Tibial artery (tissue), 4 donors: ENCODE data around the gene CATSPERE.

Source experiments
- DNase-seq, 2 donors: peaks; one replicate each; pipeline ENCODE4 v3.0.0-alpha.2; 2019
- H3K27ac ChIP-seq, 2 donors: fragments of 200-600 bp; sonication (generic) in 1 of 2; 1 replicate in 1 of 2; 2 replicates in 1 of 2; pipeline ENCODE4 v1.5.1; 2018 to 2019; ENCODE audit warnings: mild to moderate bottlenecking in 1 of 2
- H3K27me3 ChIP-seq, 2 donors: fragments of 200-600 bp; sonication (generic) in 1 of 2; one replicate each; pipeline versions ENCODE4 v1.5.1 to v1.6.0; 2016 to 2019
- H3K36me3 ChIP-seq, 3 donors: fragments of 200-600 bp; sonication (generic) in 2 of 3; one replicate each; pipeline ENCODE4 v1.5.1; 2016 to 2019; ENCODE audit warnings: mild to moderate bottlenecking in 2 of 3
- H3K4me1 ChIP-seq, 4 donors: fragments of 200-600 bp; sonication (generic) in 2 of 4; 1 replicate in 3 of 4; 2 replicates in 1 of 4; pipeline ENCODE4 v1.5.1; 2016 to 2019
- H3K4me3 ChIP-seq, 2 donors: fragments of 200-600 bp; sonication (generic) in 1 of 2; 1 replicate in 1 of 2; 2 replicates in 1 of 2; pipeline ENCODE4 v1.5.1; 2018 to 2019; ENCODE audit warnings: mild to moderate bottlenecking in 2 of 2
- H3K9me3 ChIP-seq, 3 donors: fragments of 200-600 bp; sonication (generic) in 1 of 3; one replicate each; pipeline ENCODE4 v1.5.1; 2016 to 2019
- intact Hi-C: fragments of 100-400 bp; cut with DNase I; formaldehyde crosslinking; loops from one replicate; pipeline ENCODE4 v1.15.0; 2023; ENCODE audit warnings: low total_unique reads
- TF ChIP-seq, protein P1 (sequence below), 2 experiments: fragments of 200-600 bp in 1 of 2; fragments of 450-650 bp in 1 of 2; IDR thresholded peaks; one replicate each; pipeline ENCODE4 v1.5.1; 2017 to 2019; ENCODE audit warnings: antibody characterized with exemption in 2 of 2, mild to moderate bottlenecking in 1 of 2, moderate library complexity in 1 of 2

Gene CATSPERE

DNA sequence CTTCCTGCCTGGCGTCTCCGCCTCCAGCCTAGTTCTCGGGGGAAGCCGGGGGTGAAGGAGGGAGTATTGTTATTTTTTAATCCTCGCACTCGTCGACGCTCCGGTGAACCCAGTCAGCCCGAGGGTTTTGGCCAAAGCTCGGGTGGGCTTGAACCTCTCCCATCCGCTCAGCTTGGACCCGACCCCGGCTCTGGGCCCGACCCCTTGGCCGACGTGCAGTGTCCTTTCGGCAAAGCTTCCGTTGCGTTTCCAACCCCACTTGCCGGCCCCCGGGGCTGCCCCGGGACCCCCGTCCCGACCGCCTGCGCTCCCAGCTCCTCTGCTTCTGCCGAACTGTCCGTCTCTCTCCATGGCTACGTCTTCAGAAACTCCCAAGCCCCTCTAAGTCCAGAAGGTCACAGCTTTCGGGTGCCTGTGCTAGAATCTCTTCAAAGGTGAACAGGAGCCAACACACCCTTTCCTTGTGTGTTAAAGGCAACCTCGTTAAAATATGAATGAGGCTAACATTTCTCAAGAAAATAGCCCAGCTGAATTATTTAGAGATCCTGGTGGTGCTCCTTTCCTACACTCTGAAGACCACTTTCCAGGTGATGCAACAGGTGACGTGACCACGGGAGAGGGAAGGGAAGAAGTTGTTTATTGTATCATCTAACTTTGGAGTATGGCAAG, 192.5 kb downstream of the CATSPERE start:
- Histone ChIP-seq H3K4me1 (peaks cover 0 to 47% (median 30%) of the 10 kb centered on the region in 4 donors), H3K27me3 (no peaks in the 10 kb centered on the region), H3K27ac (peak overlapping the region; percentile 89 to 93), H3K4me3 (peak overlapping the region; percentile 81 to 85), H3K36me3 (no peaks in the 10 kb centered on the region), H3K9me3 (no peaks in the 10 kb centered on the region)
- TF ChIP-seq, protein P1, sequence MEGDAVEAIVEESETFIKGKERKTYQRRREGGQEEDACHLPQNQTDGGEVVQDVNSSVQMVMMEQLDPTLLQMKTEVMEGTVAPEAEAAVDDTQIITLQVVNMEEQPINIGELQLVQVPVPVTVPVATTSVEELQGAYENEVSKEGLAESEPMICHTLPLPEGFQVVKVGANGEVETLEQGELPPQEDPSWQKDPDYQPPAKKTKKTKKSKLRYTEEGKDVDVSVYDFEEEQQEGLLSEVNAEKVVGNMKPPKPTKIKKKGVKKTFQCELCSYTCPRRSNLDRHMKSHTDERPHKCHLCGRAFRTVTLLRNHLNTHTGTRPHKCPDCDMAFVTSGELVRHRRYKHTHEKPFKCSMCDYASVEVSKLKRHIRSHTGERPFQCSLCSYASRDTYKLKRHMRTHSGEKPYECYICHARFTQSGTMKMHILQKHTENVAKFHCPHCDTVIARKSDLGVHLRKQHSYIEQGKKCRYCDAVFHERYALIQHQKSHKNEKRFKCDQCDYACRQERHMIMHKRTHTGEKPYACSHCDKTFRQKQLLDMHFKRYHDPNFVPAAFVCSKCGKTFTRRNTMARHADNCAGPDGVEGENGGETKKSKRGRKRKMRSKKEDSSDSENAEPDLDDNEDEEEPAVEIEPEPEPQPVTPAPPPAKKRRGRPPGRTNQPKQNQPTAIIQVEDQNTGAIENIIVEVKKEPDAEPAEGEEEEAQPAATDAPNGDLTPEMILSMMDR (IDR thresholded peaks at IDR 0.05) = no peak
- DNase-seq = peak in 1 of 2 donors; percentile 70
- intact Hi-C loops = loop anchor here (2.0 to 10.0 kb wide), 3 partner anchors 201 to 317 kb away; partner anchors contain the start of genes ADSS2 and HNRNPU

DNA sequence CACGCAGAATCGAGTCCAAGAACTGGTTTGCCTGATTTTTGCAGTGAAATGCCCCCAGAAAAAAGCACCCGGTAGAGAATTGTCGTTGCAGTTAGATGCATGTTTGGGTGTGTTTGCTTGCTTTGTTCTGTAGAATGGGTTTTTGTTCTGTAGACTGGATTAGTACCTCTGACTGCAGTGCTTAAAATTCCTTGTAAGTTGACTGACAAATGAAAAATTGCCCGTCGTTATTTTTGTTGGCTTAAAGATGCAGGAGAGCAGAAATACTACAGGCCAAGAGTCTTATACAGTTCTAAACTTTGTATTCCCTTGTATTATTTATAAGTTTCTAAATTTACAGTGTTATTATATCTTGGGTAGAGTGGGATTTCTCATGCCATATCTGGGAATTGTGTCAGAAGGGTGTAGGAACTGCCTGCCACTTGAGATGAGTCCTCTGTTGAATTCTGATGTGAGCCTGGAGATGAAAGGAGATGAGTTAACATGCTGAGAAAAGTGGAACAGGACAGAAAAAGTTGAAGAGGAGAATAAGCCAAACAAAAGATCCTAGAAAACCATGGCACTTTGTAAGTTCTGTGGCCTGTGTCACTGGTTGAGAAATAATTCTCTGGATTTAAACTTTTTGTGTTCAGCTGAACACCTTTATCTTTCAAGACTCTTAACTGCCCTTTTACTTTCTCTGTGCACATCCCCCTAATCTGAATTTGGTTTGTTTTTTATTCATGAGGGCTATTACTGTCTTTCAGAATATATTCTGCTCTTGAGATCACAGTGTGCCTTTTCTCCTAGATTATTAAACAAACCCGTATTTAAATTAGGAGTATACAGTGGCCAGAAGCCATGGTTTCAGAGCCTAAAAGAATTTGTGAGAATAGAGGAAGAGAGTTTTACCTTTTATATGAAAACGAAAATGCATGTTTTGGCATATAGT, 193.3 kb downstream of the CATSPERE start:
- DNase-seq = no peak
- H3K27ac ChIP-seq = peak overlapping the region; percentile 89 to 93
- no peaks in the 10 kb centered on the region for H3K36me3 ChIP-seq
- H3K27me3 ChIP-seq = no peaks in the 10 kb centered on the region
- intact Hi-C loops = loop anchor here (5.0 to 10.0 kb wide), 2 partner anchors 202 to 210 kb away; partner anchors contain the start of genes ADSS2 and HNRNPU
- H3K9me3 ChIP-seq = no peaks in the 10 kb centered on the region
- peak overlapping the region; percentile 81 to 85 for H3K4me3 ChIP-seq
- TF ChIP-seq, protein P1 (IDR thresholded peaks at IDR 0.05) = no peak
- peaks cover 0 to 55% (median 35%) of the 10 kb centered on the region in 4 donors for H3K4me1 ChIP-seq

DNA sequence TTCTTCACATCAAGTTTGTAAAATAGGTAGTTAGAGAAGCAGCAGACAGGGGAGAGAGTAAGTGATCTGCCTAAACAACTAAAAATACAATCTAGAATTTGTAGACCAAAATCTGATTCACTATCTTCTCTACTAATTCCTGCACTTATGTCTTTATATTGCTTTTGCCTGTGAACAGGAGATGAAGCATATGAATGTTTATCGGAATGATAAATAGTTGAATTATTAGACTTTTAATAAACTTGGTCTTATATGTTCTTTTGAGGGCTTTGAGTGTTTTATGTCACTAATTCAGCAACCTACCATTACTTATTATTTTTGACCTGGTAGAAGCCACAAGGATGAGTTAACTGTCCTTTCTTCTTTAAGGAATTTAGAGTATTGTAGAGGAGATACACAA, 194.1 kb downstream of the CATSPERE start:
- no peaks in the 10 kb centered on the region for H3K9me3 ChIP-seq
- H3K27ac ChIP-seq = peak overlapping the region; percentile 89 to 93
- intact Hi-C loops = loop anchor here (10.0 kb wide), 1 partner anchor 210 kb away; the partner anchor contains the start of gene HNRNPU
- peaks cover 0 to 63% (median 41%) of the 10 kb centered on the region in 4 donors for H3K4me1 ChIP-seq
- H3K36me3 ChIP-seq = no peaks in the 10 kb centered on the region
- no peaks in the 10 kb centered on the region for H3K27me3 ChIP-seq
- no peak for DNase-seq
- TF ChIP-seq, protein P1 (IDR thresholded peaks at IDR 0.05) = no peak
- peak overlapping the region in 1 of 2 donors; percentile 81 for H3K4me3 ChIP-seq

DNA sequence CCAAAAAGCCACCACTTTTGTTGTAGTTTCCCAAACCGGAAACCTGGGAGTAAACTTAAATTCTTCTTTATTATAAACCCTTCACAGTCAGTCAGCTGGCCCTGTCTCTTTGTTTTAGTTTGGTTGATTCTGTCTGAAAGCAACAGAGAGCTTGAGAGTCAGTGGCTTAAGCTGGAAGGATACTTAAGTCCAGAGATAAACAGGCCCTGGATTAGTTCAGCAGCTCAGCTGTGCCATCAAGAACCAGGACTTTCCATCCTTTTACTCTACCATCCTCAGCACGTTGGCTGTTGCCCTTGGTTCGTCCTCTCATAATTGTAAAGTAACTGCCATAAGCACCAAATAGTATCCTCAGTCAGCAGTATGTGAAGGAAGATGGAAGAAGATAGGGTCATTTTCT, 196.3 kb downstream of the CATSPERE start:
- no peak for DNase-seq
- Histone ChIP-seq H3K9me3 (no peaks in the 10 kb centered on the region), H3K4me1 (peaks cover 0 to 72% (median 42%) of the 10 kb centered on the region in 4 donors), H3K4me3 (no peak overlapping the region), H3K27me3 (no peaks in the 10 kb centered on the region), H3K27ac (peak overlapping the region; percentile 23 to 43), H3K36me3 (no peaks in the 10 kb centered on the region)
- intact Hi-C loops = loop anchor here (10.0 kb wide), 1 partner anchor 207 kb away; the partner anchor contains the start of gene HNRNPU
- TF ChIP-seq, protein P1 (IDR thresholded peaks at IDR 0.05) = no peak

DNA sequence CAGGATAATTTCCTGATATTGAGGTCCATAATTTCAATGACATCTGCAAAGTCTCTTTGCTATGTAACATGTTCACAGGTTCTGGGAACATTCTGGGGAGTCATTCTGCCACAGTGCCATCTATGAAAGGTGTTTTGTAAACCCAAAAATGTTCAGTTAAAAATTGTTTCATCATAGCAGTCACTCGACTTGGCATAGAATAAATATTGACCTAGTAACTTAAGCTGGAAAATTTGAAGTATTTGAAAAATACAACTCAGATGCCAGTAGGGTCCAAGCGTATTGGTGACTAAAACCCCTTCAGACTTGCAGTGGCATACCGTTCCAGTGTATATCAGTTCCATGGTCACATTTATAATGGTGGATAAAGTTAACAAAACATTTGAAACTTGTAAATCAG, 198.6 kb downstream of the CATSPERE start:
- intact Hi-C loops = loop anchor here (10.0 kb wide), 1 partner anchor 205 kb away; the partner anchor contains the start of gene HNRNPU

More for the DNA sequence above, 198.6 kb downstream of the CATSPERE start:
- no peak overlapping the region for H3K4me3 ChIP-seq
- no peaks in the 10 kb centered on the region for H3K27me3 ChIP-seq
- H3K36me3 ChIP-seq = no peaks in the 10 kb centered on the region
- DNase-seq = no peak
- peaks cover 0 to 80% (median 42%) of the 10 kb centered on the region in 4 donors for H3K4me1 ChIP-seq
- TF ChIP-seq, protein P1 (IDR thresholded peaks at IDR 0.05) = no peak
- no peaks in the 10 kb centered on the region for H3K9me3 ChIP-seq
- peak overlapping the region; percentile 26 to 43 for H3K27ac ChIP-seq
